RPMI7951 (cell line): Measurements from ENCODE around the gene CLCNKB. TPM values are rescaled to one million over a fixed set of nuclear protein-coding genes. Genes with fewer than 3 reads are reported as not detected.
A peak's percentile ranks its signal among the peaks of the same experiment; 100 is the strongest.
"Not testable (repeated sequence)": the region's sequence is repeated elsewhere in the genome, so short reads cannot be mapped to it uniquely, and the experiment has no call there.

ENCODE experiments used
- DNase-seq: peaks from one replicate; pipeline ENCODE4 v3.0.0-alpha.2; 2012; ENCODE audit warnings: low read depth
- total RNA-seq: library from RNA; depleted of rRNA; stranded (reverse); fragments of >200 nt; shearing (Covaris generic); gene quantifications from 2 replicates; pipeline ENCODE4 v1.2.3, GENCODE V29; 2014

The CLCNKB gene
- total RNA-seq, 1 experiment from 2014 or later: not detected

GRCh38 chr1:16031551-16031950 lies 12.0 kb upstream of the CLCNKB start:
- no peak for DNase-seq

- peak; percentile 85 for DNase-seq
Measured at GRCh38 chr1:16032388-16033102, 11.0 kb upstream of the CLCNKB start.

GRCh38 chr1:16033103-16033632 lies 10.4 kb upstream of the CLCNKB start:
- not testable (repeated sequence) for DNase-seq

- not testable (repeated sequence) for DNase-seq
Measured at GRCh38 chr1:16036461-16036860, 7.1 kb upstream of the CLCNKB start.

- DNase-seq: no peak
Measured at GRCh38 chr1:16038620-16038912, 5.0 kb upstream of the CLCNKB start.

- not testable (repeated sequence) for DNase-seq
Measured at GRCh38 chr1:16039871-16040270, 3.7 kb upstream of the CLCNKB start.

GRCh38 chr1:16041200-16041599 lies 2.4 kb upstream of the CLCNKB start:
- no peak for DNase-seq

GRCh38 chr1:16042096-16042495 lies 1.5 kb upstream of the CLCNKB start:
- no peak for DNase-seq

GRCh38 chr1:16042654-16043053 lies 928 bp upstream of the CLCNKB start:
- not testable (repeated sequence) for DNase-seq

- no peak for DNase-seq
Measured at GRCh38 chr1:16043950-16044349, 368 bp downstream of the CLCNKB start.

GRCh38 chr1:16046842-16047241 lies 3.3 kb downstream of the CLCNKB start:
- DNase-seq: peak; percentile 53

GRCh38 chr1:16047791-16048475 lies 4.4 kb downstream of the CLCNKB start:
- DNase-seq: no peak

- peak; percentile 30 for DNase-seq
Measured at GRCh38 chr1:16048573-16049189, 5.1 kb downstream of the CLCNKB start.

- DNase-seq: no peak
Measured at GRCh38 chr1:16050328-16050727, 6.7 kb downstream of the CLCNKB start.

GRCh38 chr1:16051039-16051438 lies 7.5 kb downstream of the CLCNKB start:
- DNase-seq: no peak

GRCh38 chr1:16051949-16052348 lies 8.4 kb downstream of the CLCNKB start:
- not testable (repeated sequence) for DNase-seq

- no peak for DNase-seq
Measured at GRCh38 chr1:16053781-16054502, 10.4 kb downstream of the CLCNKB start.

- no peak for DNase-seq
Measured at GRCh38 chr1:16054598-16055540, 11.3 kb downstream of the CLCNKB start.

- peak; percentile 62 for DNase-seq
Measured at GRCh38 chr1:16055613-16056520, 12.3 kb downstream of the CLCNKB start.

- DNase-seq: not testable (repeated sequence)
Measured at GRCh38 chr1:16056521-16056912, 12.9 kb downstream of the CLCNKB start.
